WERI-Rb-1 (cell line): ENCODE data around the gene KCNIP2.

Experiments
- DNase-seq: peaks from one replicate; pipeline ENCODE4 v3.0.0-alpha.2; 2020
- H3K27ac ChIP-seq: fragments of 250-450 bp; sonication (Bioruptor Pico); 2 replicates; pipeline ENCODE4 v1.5.1; 2020; ENCODE audit warnings: mild to moderate bottlenecking, moderate library complexity
- H3K27me3 ChIP-seq: fragments of 250-450 bp; sonication (Bioruptor Pico); 2 replicates; pipeline ENCODE4 v1.5.1; 2021; ENCODE audit warnings: mild to moderate bottlenecking, low read depth, moderate library complexity; ENCODE audit not compliant: insufficient read depth, severe bottlenecking
- H3K36me3 ChIP-seq: fragments of 250-450 bp; sonication (Bioruptor Pico); 2 replicates; pipeline ENCODE4 v1.5.1; 2020; ENCODE audit warnings: mild to moderate bottlenecking, moderate library complexity
- H3K4me3 ChIP-seq: 2 replicates; pipeline ENCODE4 v1.5.1; 2011; ENCODE audit warnings: low read depth, mild to moderate bottlenecking, control low read depth, low read length
- H3K9me3 ChIP-seq: fragments of 250-450 bp; sonication (Bioruptor Pico); 2 replicates; pipeline ENCODE4 v1.5.1; 2021; ENCODE audit warnings: mild to moderate bottlenecking, moderate library complexity; ENCODE audit not compliant: severe bottlenecking
- TF ChIP-seq, protein P1 (sequence below): IDR thresholded peaks from 2 replicates; pipeline ENCODE4 v1.5.1; 2011; ENCODE audit warnings: low read depth, mild to moderate bottlenecking, control low read depth, inconsistent platforms, low read length

KCNIP2 gene

DNA sequence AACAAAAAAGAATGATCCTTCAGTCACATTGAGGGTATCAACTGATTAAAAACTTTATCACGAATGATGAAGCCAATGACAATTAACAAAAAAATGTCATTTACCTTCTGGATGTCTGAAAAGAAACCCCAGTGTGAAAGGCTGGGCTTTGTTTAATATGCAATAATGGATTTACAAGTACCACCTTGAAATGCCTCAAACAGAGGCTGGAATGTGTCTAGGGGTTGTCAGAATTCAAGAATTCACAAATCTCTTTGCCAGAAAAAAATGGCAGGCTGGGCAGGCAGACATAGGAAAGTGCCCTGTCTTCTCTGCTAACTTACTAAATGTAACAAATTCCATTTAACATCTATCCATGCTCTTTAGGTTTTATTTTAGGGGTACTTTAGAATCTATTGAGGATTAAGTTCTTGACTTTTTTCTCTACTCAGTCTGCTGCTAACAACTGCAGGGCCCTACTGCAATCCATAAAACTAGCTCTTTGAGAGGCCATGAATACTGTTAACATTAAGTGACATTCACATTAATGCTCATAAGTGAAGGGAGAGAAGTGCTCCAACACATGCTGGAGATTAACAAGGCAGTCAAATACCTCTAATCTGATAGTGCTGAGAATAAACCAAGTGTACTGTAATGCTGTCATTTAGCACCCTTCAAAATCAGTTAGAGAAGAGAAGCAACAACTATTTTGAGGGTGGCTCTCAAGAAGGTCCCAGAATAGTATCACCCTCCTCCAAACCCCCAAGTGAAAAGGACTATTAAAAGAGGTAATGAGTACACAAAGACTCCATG lies 43.1 kb upstream of the KCNIP2 start:
- DNase-seq: no peak
- H3K27ac ChIP-seq: no peak overlapping the region
- H3K4me3 ChIP-seq: no peak overlapping the region
- H3K27me3 ChIP-seq: no peaks in the 10 kb centered on the region
- no peaks in the 10 kb centered on the region for H3K9me3 ChIP-seq
- TF ChIP-seq, protein P1, sequence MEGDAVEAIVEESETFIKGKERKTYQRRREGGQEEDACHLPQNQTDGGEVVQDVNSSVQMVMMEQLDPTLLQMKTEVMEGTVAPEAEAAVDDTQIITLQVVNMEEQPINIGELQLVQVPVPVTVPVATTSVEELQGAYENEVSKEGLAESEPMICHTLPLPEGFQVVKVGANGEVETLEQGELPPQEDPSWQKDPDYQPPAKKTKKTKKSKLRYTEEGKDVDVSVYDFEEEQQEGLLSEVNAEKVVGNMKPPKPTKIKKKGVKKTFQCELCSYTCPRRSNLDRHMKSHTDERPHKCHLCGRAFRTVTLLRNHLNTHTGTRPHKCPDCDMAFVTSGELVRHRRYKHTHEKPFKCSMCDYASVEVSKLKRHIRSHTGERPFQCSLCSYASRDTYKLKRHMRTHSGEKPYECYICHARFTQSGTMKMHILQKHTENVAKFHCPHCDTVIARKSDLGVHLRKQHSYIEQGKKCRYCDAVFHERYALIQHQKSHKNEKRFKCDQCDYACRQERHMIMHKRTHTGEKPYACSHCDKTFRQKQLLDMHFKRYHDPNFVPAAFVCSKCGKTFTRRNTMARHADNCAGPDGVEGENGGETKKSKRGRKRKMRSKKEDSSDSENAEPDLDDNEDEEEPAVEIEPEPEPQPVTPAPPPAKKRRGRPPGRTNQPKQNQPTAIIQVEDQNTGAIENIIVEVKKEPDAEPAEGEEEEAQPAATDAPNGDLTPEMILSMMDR: no peak
- H3K36me3 ChIP-seq: no peaks in the 10 kb centered on the region

DNA sequence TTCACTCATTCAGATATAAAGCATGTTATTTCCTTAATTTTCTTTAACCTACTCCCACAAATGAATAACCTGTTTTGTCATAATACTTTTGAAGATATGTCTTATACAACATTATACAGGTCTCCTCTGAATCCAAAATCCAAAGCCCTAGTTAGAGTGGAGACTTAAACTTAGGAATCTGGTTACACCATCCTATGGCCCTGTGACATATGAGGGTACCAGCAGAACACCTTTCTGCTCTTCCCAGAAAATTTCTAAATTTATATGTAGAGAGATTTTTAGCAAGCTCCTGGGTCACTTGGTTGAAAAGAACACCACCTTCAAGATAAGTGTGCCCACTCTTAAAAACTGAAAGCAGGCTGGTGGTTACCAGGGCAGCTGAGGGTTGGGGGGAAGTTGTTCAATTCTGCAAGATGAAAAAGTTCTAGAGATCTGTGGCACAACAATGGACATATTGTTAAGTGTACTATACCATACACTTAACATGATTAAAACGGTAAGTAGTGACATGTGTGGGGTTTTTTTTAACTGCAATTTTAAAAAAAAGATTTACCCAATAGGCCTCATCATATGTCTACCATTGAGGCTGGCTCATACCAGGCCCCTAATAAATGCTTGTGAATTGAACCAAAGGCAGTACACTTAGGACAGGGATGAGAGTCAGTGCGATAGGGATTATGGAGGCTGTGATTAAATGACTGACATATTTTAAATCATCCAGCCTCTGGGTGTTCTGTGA lies 37.6 kb upstream of the KCNIP2 start:
- Histone ChIP-seq H3K4me3 (no peak overlapping the region), H3K27me3 (no peaks in the 10 kb centered on the region), H3K27ac (no peak overlapping the region), H3K36me3 (no peaks in the 10 kb centered on the region), H3K9me3 (no peaks in the 10 kb centered on the region)
- TF ChIP-seq, protein P1: no peak
- no peak for DNase-seq

DNA sequence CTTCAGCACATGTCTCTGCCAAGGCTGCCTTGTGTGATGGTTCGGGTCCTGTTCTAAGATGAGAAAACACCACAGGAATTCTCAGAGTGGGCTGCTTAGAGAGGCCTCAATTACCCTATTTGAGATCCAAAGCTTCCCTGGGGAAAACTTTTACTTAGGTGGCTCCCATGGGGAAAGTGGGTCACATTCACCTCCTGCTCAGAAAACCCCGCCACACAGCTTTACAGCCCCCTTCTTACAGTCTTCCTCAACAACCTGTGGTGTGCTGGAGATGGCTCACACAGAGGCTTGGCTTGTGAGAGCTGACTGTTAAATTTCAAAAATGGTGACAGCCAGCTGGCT lies 36.6 kb upstream of the KCNIP2 start:
- no peak overlapping the region for H3K4me3 ChIP-seq
- no peaks in the 10 kb centered on the region for H3K36me3 ChIP-seq
- no peak overlapping the region for H3K27ac ChIP-seq
- no peaks in the 10 kb centered on the region for H3K9me3 ChIP-seq
- H3K27me3 ChIP-seq: no peaks in the 10 kb centered on the region
- TF ChIP-seq, protein P1: no peak
- no peak for DNase-seq

DNA sequence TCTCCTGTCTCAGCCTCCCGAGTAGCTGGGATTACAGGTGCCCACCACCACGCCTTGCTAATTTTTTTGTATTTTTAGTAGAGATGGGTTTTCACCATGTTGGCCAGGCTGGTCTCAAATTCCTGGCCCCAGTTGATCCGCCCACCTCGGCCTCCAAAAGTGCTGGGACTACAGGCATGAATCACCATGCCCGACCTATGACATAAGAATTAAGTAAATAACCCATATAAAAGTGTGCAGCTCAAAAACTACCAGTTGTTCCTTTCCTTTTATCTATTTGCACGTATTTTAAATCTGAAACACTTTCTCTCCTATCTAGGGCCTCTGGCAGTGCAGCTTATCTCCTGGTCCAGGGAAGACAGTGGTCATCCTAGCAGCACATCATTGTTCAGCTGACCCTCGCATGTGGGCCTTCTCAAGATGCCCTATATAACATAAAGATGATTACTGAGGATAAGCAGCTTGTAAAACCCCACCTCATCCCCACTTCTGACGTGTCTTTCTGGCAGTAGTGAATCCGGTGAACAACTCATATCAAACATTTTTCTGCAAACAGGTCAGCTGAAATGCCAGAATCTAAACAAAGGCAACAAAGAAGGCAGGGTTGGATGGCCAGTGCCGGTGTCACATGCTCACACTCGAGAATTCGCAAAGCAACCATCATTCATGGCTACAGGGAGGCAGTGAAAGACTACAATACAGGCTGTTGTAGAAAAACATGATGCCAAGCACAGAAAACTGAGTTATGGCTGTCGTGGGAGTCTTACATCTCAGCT lies 36.0 kb upstream of the KCNIP2 start:
- Histone ChIP-seq H3K27ac (no peak overlapping the region), H3K4me3 (no peak overlapping the region), H3K36me3 (no peaks in the 10 kb centered on the region), H3K9me3 (no peaks in the 10 kb centered on the region), H3K27me3 (no peaks in the 10 kb centered on the region)
- TF ChIP-seq, protein P1: no peak
- no peak for DNase-seq

DNA sequence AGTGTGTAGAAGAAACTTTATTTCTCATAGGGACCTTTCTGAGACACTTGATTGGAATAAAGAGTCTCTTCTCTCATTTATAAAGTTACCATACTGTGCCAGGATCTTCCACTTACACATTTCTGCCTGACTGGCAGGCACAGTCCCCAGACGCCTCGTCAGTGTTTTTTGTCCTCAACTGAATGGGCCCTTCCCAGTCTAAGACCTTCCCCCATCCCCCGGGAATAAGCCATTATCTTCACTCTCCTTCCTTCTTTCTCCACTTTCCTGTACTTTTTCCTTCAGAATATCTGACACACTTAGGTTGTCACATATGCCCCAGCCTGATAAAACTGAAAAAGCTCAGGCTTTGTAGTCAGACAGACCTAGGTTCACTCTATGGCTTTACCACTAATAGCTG lies 35.3 kb upstream of the KCNIP2 start:
- Histone ChIP-seq H3K27ac (no peak overlapping the region), H3K9me3 (no peaks in the 10 kb centered on the region)
- no peak for DNase-seq

More for the DNA sequence above, 35.3 kb upstream of the KCNIP2 start:
- H3K4me3 ChIP-seq: no peak overlapping the region
- H3K27me3 ChIP-seq: no peaks in the 10 kb centered on the region
- no peaks in the 10 kb centered on the region for H3K36me3 ChIP-seq
- TF ChIP-seq, protein P1: no peak
